ENCODE data around the gene LPP. TPM values are rescaled to one million over a fixed set of nuclear protein-coding genes. Genes with fewer than 3 reads are reported as not detected.

The LPP gene
- total RNA-seq, 6 experiments from 2014 or later, result 84.1 to 121 (median 102) TPM

DNA sequence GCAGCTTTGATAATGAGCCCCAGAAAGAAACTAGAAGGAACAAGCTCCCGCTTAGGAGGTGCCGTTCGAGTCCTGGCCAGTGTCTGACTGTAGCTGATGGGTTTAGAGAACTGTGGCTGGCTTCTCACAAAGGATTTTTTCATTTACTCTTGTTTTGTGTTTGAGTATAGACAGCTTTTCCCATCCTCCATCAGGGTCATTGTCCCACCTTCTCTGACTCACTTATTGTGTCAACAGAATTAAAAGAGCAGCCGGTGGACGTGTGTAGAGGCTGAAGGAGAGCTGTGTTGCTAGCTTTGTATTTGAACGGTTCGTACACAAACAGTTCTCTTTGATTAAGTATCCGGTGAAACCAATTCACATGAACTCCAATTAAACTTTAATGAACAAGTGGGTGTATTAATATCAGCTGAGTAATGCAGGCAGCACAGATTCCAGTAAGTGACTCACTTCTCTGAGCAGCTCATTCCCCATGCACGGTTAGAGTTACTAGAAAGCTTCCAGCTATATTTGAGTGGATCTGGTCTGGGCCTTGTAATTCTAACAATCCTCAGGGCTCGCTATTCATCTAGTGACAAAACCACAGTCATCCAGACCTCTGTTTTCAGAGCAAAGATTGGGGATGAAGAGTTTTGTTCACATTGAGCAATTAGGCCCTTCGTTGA, 141.0 kb downstream of the LPP start:
- peak overlapping the region; percentile 91 for H3K27ac Mint-ChIP-seq
- H3K9me3 Mint-ChIP-seq, result no peaks in the 10 kb centered on the region
- H3K27me3 Mint-ChIP-seq (ENCODE audit: insufficient read depth), result no peaks in the 10 kb centered on the region
- DNase-seq, result peak; percentile 95
- peaks cover 95% of the 10 kb centered on the region for H3K4me1 Mint-ChIP-seq (ENCODE audit: low read depth)
- TF ChIP-seq CTCF (IDR thresholded peaks at IDR 0.05), result no peak
- H3K4me3 Mint-ChIP-seq, result peak overlapping the region; percentile 78
- H3K36me3 Mint-ChIP-seq (ENCODE audit: low read depth), result peaks cover 42% of the 10 kb centered on the region

DNA sequence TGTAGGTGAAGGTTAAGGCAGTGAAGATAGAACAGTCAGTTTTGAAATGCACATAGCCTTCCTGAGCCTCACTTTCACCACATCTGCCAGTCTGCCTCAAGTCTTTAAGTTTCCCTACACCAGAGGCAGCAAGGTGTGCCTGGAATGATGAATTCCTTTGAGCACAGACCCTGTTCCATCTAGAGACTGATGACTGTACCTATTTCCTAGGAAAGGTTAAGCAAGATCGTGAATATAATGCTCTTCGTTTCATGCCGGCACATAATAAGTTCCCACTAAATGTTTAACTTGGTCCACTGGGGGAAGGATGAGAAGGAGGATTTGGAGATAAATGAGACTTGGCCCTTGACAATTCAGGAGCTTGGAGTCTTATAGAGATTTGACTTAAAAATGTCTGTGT, 141.9 kb downstream of the LPP start:
- Mint-ChIP-seq H3K27me3 (ENCODE audit: insufficient read depth) (no peaks in the 10 kb centered on the region), H3K4me3 (peak overlapping the region; percentile 61), H3K4me1 (ENCODE audit: low read depth) (peaks cover 86% of the 10 kb centered on the region), H3K36me3 (ENCODE audit: low read depth) (peaks cover 34% of the 10 kb centered on the region), H3K27ac (peak overlapping the region; percentile 91), H3K9me3 (no peaks in the 10 kb centered on the region)
- DNase-seq, result no peak
- TF ChIP-seq CTCF (IDR thresholded peaks at IDR 0.05), result no peak

DNA sequence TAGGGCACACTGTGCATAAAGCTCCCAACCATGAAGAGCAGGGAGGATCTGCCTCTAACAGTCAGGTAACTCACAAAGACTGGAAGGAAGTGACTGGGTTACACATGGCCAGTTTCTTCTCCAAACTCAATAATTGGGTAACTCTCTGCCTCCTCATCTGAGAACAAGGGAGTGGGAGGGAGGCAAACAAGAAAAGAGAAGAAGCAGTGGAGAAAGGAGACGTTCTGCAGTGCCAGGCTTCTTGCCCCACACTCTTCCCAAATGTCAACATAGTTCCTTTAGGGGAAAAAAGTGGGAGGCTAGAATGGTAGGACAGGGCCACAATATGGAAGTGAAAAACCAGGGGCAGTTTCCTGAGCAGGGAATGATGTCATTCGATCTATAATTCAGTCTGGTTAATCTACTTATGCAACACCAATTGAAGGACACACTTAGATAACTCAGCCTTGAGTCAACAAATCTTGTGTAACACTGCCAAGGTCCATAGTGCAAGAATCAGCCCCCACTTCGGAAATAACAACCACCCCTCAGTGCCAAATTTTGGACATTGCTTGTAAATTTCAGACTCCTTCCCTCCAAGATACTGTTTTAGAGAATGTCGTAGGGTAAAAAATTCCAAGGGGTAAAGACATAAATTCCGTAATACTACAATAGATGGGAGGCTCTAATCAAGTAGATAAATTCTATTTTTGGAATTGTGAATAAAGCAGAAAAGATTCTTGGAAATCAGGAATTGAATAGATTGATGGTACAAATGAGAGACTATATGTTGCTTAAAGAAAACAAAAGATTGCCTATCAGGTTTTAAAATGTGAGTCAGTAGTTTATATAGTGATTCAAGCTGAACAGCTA, 143.0 kb downstream of the LPP start:
- Mint-ChIP-seq H3K36me3 (ENCODE audit: low read depth) (peaks cover 31% of the 10 kb centered on the region), H3K27ac (peak overlapping the region; percentile 91), H3K4me1 (ENCODE audit: low read depth) (peaks cover 80% of the 10 kb centered on the region), H3K9me3 (no peaks in the 10 kb centered on the region), H3K27me3 (ENCODE audit: insufficient read depth) (no peaks in the 10 kb centered on the region), H3K4me3 (peak overlapping the region; percentile 61)
- peak; percentile 62 for DNase-seq
- TF ChIP-seq CTCF (IDR thresholded peaks at IDR 0.05), result no peak

DNA sequence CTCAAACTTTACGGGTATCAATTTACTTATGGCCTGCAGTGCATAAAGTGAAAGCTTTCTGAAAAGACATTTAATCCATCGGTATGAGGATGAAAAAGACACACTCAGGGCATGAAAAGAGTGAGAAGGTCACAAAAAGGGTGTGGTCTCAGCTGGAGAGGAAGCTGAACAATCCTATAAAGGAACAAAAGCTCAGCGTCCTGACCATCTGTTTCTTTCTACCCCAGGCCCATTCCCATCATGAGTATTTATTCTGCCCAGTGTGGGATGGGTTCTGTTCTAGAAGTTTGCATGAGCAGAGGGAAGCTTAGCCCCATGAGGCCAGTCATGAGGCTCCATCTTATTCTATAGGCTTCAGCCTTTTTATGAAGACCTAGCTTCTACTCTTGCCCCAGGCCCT, 144.6 kb downstream of the LPP start:
- Mint-ChIP-seq H3K4me3 (no peak overlapping the region), H3K27ac (no peak overlapping the region), H3K9me3 (no peaks in the 10 kb centered on the region), H3K4me1 (ENCODE audit: low read depth) (peaks cover 72% of the 10 kb centered on the region), H3K27me3 (ENCODE audit: insufficient read depth) (no peaks in the 10 kb centered on the region), H3K36me3 (ENCODE audit: low read depth) (peaks cover 23% of the 10 kb centered on the region)
- no peak for DNase-seq
- TF ChIP-seq CTCF (IDR thresholded peaks at IDR 0.05), result no peak

DNA sequence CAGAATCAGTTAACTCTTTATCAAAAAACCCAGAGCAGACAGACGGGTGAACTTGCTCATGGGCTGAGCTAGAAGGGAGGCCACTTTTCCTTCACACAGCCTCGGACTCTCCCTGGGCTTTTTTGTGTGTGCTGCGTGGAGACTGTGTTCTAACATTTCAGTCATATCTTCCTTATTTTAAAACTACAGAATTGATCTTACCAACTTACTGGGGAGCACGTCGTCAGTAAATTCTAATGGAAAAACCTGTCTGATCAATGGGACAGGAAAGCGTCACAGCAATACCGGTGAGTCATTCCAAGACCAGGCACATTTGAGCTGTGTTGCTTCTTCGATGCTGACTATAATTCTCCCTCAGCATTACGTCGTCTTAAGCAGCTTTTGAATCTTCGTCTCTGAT, 145.1 kb downstream of the LPP start:
- Mint-ChIP-seq H3K9me3 (no peaks in the 10 kb centered on the region), H3K36me3 (ENCODE audit: low read depth) (peaks cover 23% of the 10 kb centered on the region), H3K4me3 (no peak overlapping the region), H3K4me1 (ENCODE audit: low read depth) (peaks cover 67% of the 10 kb centered on the region), H3K27ac (no peak overlapping the region), H3K27me3 (ENCODE audit: insufficient read depth) (no peaks in the 10 kb centered on the region)
- no peak for DNase-seq
- TF ChIP-seq CTCF (IDR thresholded peaks at IDR 0.05), result no peak

All from HFFc6 (cell line).